Kidney (tissue), 14 donors: ENCODE measurements around the gene SLC24A5. TPM values are rescaled to one million over a fixed set of nuclear protein-coding genes. Genes with fewer than 3 reads are reported as not detected.

ENCODE experiments used
- DNase-seq, 5 donors: peaks; one replicate each; pipeline ENCODE4 v3.0.0-alpha.2; 2013 to 2020
- FAIRE-seq: peaks from 2 replicates; lab custom pipeline; 2012; peaks lifted over from hg19 to GRCh38; lab: Jason Lieb, UNC
- H3K27ac ChIP-seq, 2 donors: one replicate each; pipeline ENCODE4 v1.7.0; 2013; ENCODE audit warnings: low read depth in 2 of 2, low read length in 2 of 2, inconsistent platforms in 1 of 2
- H3K27me3 ChIP-seq: one replicate; pipeline ENCODE4 v1.7.1; 2013; ENCODE audit warnings: low read length, inconsistent platforms; ENCODE audit not compliant: control insufficient read depth, insufficient read depth
- H3K36me3 ChIP-seq, 3 donors: one replicate each; pipeline versions ENCODE4 v1.7.0 to v1.7.1; 2013; ENCODE audit warnings: low read length in 3 of 3, control low read depth in 1 of 3, inconsistent platforms in 1 of 3; ENCODE audit not compliant: insufficient read depth in 3 of 3, control insufficient read depth in 2 of 3
- H3K4me1 ChIP-seq, 3 donors: one replicate each; pipeline versions ENCODE4 v1.7.0 to v1.7.1; 2013; ENCODE audit warnings: low read length in 3 of 3, inconsistent platforms in 1 of 3, low read depth in 1 of 3; ENCODE audit not compliant: control insufficient read depth in 2 of 3, insufficient read depth in 2 of 3
- H3K4me3 ChIP-seq, 3 donors: one replicate each; pipeline versions ENCODE4 v1.7.0 to v1.8.1; 2013; ENCODE audit warnings: low read length in 3 of 3, control low read depth in 1 of 3, inconsistent platforms in 1 of 3
- H3K9ac ChIP-seq, 3 donors: one replicate each; pipeline versions ENCODE4 v1.7.0 to v1.7.1; 2013; ENCODE audit warnings: low read length in 3 of 3, control low read depth in 1 of 3, inconsistent platforms in 1 of 3
- H3K9me3 ChIP-seq, 3 donors: one replicate each; pipeline versions ENCODE4 v1.7.0 to v1.7.1; 2013; ENCODE audit warnings: low read length in 3 of 3, control low read depth in 1 of 3, inconsistent platforms in 1 of 3; ENCODE audit not compliant: control insufficient read depth in 2 of 3, insufficient read depth in 1 of 3
- intact Hi-C: fragments of 100-400 bp; cut with DNase I; formaldehyde crosslinking; loops from one replicate; pipeline ENCODE4 v1.11.1; 2022
- polyA plus RNA-seq: library from polyadenylated mRNA; stranded (reverse); fragments of 350-450 nt; fragmentation: Illumina TruSeq; extraction: RNeasy Lipid Tissue Mini Kit (QIAGEN cat#74804); gene quantifications from one replicate; pipeline ENCODE4 v1.2.3, GENCODE V29; 2014; ENCODE audit warnings: low read depth, low replicate concordance; ENCODE audit not compliant: insufficient read depth
- total RNA-seq: library from RNA; stranded (reverse); fragmentation: NEBNext Ultra II Directional; extraction: Animal tissue kit (Norgen Biotek cat#: 25700); gene quantifications from one replicate; pipeline ENCODE4 v1.2.1, GENCODE V29; 2021
- TF ChIP-seq, protein P1 (sequence below): IDR thresholded peaks from 3 replicates; pipeline ENCODE4 v1.5.1; 2012; ENCODE audit warnings: mild to moderate bottlenecking, moderate library complexity, borderline replicate concordance; ENCODE audit not compliant: insufficient read depth; ENCODE audit errors: extremely low read depth
- donor health status: control.
- donor health status: control.
- donor health status: control.
- donor health status: control.
- donor health status: control.
- donor health status: DM: yes; HTN: yes; CAD: no.
- donor health status: Normal renal cell carcinoma (clear cell type).

The SLC24A5 gene
- total and polyA plus RNA-seq, 2 donors from 2014 or later, result not detected

DNA sequence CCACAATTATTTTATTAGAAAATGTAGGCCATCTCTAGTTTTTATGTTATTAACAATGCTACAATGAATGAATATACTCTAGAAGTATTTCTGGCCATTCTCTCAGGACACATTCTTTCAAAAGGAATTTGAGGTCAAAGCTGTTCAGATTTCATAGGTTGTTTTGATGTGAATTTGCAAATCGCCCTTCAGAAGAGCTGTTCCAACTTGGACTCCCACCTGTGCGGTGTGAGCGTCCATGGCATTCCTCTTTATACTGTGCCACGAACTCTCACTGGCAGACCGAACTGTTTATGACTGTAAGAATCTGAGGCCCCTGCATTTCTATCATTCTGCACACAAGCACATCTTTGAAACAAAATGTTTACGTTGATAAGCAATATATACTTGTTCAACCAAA lies 18.6 kb upstream of the SLC24A5 start:
- intact Hi-C loops, result no loop called here
- Histone ChIP-seq H3K4me3 (no peak overlapping the region), H3K27ac (no peak overlapping the region), H3K9me3 (no peaks in the 10 kb centered on the region), H3K4me1 (no peaks in the 10 kb centered on the region), H3K9ac (no peak overlapping the region), H3K27me3 (no peaks in the 10 kb centered on the region), H3K36me3 (no peaks in the 10 kb centered on the region)
- TF ChIP-seq, protein P1, sequence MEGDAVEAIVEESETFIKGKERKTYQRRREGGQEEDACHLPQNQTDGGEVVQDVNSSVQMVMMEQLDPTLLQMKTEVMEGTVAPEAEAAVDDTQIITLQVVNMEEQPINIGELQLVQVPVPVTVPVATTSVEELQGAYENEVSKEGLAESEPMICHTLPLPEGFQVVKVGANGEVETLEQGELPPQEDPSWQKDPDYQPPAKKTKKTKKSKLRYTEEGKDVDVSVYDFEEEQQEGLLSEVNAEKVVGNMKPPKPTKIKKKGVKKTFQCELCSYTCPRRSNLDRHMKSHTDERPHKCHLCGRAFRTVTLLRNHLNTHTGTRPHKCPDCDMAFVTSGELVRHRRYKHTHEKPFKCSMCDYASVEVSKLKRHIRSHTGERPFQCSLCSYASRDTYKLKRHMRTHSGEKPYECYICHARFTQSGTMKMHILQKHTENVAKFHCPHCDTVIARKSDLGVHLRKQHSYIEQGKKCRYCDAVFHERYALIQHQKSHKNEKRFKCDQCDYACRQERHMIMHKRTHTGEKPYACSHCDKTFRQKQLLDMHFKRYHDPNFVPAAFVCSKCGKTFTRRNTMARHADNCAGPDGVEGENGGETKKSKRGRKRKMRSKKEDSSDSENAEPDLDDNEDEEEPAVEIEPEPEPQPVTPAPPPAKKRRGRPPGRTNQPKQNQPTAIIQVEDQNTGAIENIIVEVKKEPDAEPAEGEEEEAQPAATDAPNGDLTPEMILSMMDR, result no peak
- FAIRE-seq (no peak), DNase-seq (no peak)

DNA sequence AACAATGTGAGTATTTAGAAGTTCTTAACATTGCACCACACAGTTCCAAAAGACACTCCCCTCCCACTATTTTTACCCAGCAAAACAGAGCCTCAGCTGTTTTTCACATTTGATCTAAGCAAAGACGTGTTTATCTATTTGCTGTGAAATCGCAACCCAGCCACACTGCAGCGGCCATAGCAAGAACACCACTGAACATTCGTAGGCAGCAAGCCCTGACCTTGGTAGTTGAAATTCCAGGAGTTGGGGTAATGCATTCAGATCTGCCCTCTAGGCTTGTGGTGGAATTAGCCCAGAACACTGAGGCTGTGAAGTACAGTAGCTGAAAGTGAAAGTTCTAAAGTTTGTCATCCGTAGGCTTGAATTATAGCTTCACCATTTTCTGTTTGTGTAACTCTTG lies 17.1 kb upstream of the SLC24A5 start:
- H3K4me1 ChIP-seq, result no peaks in the 10 kb centered on the region
- no peaks in the 10 kb centered on the region for H3K27me3 ChIP-seq
- peak overlapping the region in 1 of 3 donors; percentile 31 for H3K9ac ChIP-seq
- no peaks in the 10 kb centered on the region for H3K36me3 ChIP-seq
- H3K4me3 ChIP-seq, result peak overlapping the region in 1 of 3 donors; percentile 15
- TF ChIP-seq, protein P1, result no peak
- DNase-seq (no peak), FAIRE-seq (no peak)
- intact Hi-C loops, result no loop called here
- H3K9me3 ChIP-seq, result no peaks in the 10 kb centered on the region
- no peak overlapping the region for H3K27ac ChIP-seq

DNA sequence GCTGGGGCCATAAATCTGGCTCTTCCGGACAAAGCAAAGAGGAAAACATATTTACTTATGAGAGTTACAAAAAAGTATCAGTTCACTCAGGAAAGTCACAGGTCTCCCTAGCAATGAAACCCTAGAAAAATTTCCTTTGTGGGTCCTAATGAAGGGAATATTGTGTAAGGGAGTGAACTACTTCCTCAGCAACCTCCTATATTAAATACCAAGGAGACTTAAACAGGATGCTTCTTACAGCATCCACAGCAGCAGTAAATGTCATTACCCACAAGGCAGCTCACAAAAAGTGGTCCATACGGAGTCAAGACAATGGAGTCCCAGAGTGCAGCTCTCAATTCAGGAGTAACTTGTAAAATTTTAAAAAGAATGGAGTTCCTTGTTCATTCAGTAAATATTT lies 14.9 kb upstream of the SLC24A5 start:
- intact Hi-C loops, result no loop called here
- H3K4me1 ChIP-seq, result peaks cover 0 to 10% (median 0%) of the 10 kb centered on the region in 3 donors

More for the DNA sequence above, 14.9 kb upstream of the SLC24A5 start:
- DNase-seq (no peak), FAIRE-seq (no peak)
- no peak overlapping the region for H3K4me3 ChIP-seq
- H3K27ac ChIP-seq, result no peak overlapping the region
- no peaks in the 10 kb centered on the region for H3K27me3 ChIP-seq
- H3K9me3 ChIP-seq, result no peaks in the 10 kb centered on the region
- H3K9ac ChIP-seq, result no peak overlapping the region
- no peaks in the 10 kb centered on the region for H3K36me3 ChIP-seq
- TF ChIP-seq, protein P1, result no peak
